Measurements from ENCODE around the gene PARP9.
A peak's percentile ranks its signal among the peaks of the same experiment; 100 is the strongest.
"Not testable (repeated sequence)": the region's sequence is repeated elsewhere in the genome, so short reads cannot be mapped to it uniquely, and the experiment has no call there.

PARP9 gene

DNA sequence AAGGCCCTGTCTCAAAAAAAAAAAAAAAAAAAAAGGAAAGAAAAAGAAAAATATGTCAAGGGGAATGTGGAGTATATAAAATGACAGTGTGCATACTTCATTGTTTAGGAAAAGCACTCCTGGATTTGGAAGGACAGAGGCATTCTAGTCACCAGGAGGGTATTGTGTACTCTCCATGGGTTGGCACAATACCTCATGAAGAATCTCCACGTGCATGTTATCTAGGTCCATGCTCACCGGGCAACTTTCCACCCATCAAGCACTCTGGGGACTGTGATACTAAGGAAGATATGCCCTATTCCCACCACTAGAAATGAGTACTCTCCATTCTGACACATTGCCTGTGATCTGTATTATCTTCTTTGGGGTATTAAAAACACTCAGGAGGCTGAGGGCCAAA is 33.9 kb downstream of the PARP9 start:
- DNase-seq (ENCODE audit: low spot score in 2 of 2), result no peak
- Histone ChIP-seq H3K4me3 (no peak overlapping the region), H3K36me3 (replicated peaks) (no peaks in the 10 kb centered on the region), H3K4me1 (no peaks in the 10 kb centered on the region), H3K27me3 (ENCODE audit: low read depth) (no peaks in the 10 kb centered on the region), H3K9me3 (no peaks in the 10 kb centered on the region)
- in situ Hi-C loops (cut with MboI; ENCODE audit: low sequenced_read_pairs), result no loop called here

DNA sequence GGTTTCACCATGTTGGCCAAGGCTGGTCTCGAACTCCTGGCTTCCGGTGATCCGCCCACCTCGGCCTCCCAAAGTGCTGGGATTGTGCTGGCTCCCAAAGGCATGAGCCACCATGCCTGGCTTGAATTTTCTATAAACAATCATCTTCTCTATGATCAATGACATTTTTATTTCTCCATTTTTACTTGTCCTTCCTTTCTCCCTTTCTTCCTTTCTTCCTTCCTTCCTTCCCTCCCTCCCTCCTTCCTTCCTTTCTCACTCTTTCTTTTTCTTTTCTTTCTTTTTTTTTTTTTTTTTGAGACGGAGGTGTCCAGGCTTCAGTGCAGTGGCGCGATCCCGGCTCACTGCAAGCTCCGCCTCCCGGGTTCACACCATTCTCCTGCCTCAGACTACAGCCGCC is 40.8 kb downstream of the PARP9 start:
- H3K36me3 ChIP-seq (replicated peaks), result no peaks in the 10 kb centered on the region
- no peaks in the 10 kb centered on the region for H3K4me1 ChIP-seq
- in situ Hi-C loops (cut with MboI; ENCODE audit: low sequenced_read_pairs), result no loop called here
- DNase-seq (ENCODE audit: low spot score in 2 of 2), result no peak
- no peaks in the 10 kb centered on the region for H3K27me3 ChIP-seq (ENCODE audit: low read depth)
- H3K4me3 ChIP-seq, result no peak overlapping the region
- H3K9me3 ChIP-seq, result no peaks in the 10 kb centered on the region

- no peak for DNase-seq (ENCODE audit: low spot score in 2 of 2)
- H3K4me3 ChIP-seq, result no peak overlapping the region
- no peaks in the 10 kb centered on the region for H3K9me3 ChIP-seq
- no peaks in the 10 kb centered on the region for H3K4me1 ChIP-seq
- no peaks in the 10 kb centered on the region for H3K36me3 ChIP-seq (replicated peaks)
- in situ Hi-C loops (cut with MboI; ENCODE audit: low sequenced_read_pairs), result no loop called here
- no peaks in the 10 kb centered on the region for H3K27me3 ChIP-seq (ENCODE audit: low read depth)
Measured at GRCh38 chr3:122520861-122521260, 43.2 kb downstream of the PARP9 start.

DNA sequence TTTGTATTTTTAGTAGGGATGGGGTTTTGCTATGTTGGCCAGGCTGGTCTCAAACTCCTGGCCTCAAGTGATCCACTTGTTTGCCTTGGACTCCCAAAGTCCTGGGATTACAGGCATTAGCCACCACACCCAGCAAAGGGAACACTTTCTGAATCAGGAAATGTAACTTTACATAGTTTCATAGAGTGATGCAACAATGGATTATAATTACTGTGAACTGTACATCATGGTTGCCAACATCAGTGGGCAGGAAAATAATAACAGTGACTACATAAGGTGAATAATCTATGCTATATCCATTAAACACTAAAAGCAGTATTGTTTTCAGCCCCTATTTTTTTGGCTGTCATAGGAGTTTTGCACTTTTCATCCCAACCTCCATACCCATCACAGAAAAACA is 44.4 kb downstream of the PARP9 start:
- DNase-seq (ENCODE audit: low spot score in 2 of 2), result no peak
- Histone ChIP-seq H3K4me1 (peaks cover 3% of the 10 kb centered on the region), H3K9me3 (no peaks in the 10 kb centered on the region), H3K4me3 (no peak overlapping the region), H3K36me3 (replicated peaks) (no peaks in the 10 kb centered on the region), H3K27me3 (ENCODE audit: low read depth) (no peaks in the 10 kb centered on the region)
- in situ Hi-C loops (cut with MboI; ENCODE audit: low sequenced_read_pairs), result no loop called here

GRCh38 chr3:122516846-122517360 is 47.2 kb downstream of the PARP9 start:
- Histone ChIP-seq H3K36me3 (replicated peaks) (no peaks in the 10 kb centered on the region), H3K9me3 (no peaks in the 10 kb centered on the region), H3K27me3 (ENCODE audit: low read depth) (no peaks in the 10 kb centered on the region), H3K4me3 (no peak overlapping the region), H3K4me1 (peaks cover 12% of the 10 kb centered on the region)
- no peak for DNase-seq (ENCODE audit: low spot score in 2 of 2)
- in situ Hi-C loops (cut with MboI; ENCODE audit: low sequenced_read_pairs), result no loop called here

DNA sequence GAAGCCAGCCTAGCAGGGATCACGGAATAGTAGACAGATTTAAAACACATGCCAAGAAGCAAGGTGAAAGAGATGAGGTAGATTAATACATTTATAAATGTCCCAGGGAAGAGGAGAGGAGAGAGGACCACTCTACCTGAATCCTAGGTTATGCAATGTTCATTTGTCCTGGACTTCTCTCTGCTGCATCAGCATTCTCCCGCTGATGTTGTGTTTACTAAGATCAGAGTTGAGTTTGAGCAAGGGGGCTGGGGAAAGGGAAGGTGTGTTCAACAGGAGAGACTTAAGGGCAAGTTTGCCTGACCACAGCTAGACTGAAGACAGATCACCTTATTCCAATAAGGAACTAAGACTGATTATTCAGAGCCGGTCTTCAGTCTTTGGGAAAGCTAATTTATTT is 48.2 kb downstream of the PARP9 start:
- no peak for DNase-seq (ENCODE audit: low spot score in 2 of 2)
- H3K9me3 ChIP-seq, result no peaks in the 10 kb centered on the region
- no peaks in the 10 kb centered on the region for H3K27me3 ChIP-seq (ENCODE audit: low read depth)
- in situ Hi-C loops (cut with MboI; ENCODE audit: low sequenced_read_pairs), result no loop called here
- peaks cover 22% of the 10 kb centered on the region for H3K4me1 ChIP-seq
- no peaks in the 10 kb centered on the region for H3K36me3 ChIP-seq (replicated peaks)
- no peak overlapping the region for H3K4me3 ChIP-seq

- in situ Hi-C loops (cut with MboI; ENCODE audit: low sequenced_read_pairs), result no loop called here
- Histone ChIP-seq H3K27me3 (ENCODE audit: low read depth) (no peaks in the 10 kb centered on the region), H3K36me3 (replicated peaks) (0 out of 2 replicates have a peak, but pooled peaks cover 3% of the 10 kb centered on the region), H3K4me3 (peak overlapping the region; percentile 78), H3K9me3 (no peaks in the 10 kb centered on the region), H3K4me1 (peaks cover 27% of the 10 kb centered on the region)
- DNase-seq (ENCODE audit: low spot score in 2 of 2), result no peak
Measured at GRCh38 chr3:122515020-122515468, 49.1 kb downstream of the PARP9 start.

GRCh38 chr3:122514123-122515019 is 49.7 kb downstream of the PARP9 start, which contains the start of gene KPNA1:
Gene KPNA1 (minus strand): TSS chr3:122514939. CDS start chr3:122496565, 18,374 bp downstream.
- H3K27me3 ChIP-seq (ENCODE audit: low read depth), result no peaks in the 10 kb centered on the region
- 0 out of 2 replicates have a peak, but pooled peaks cover 3% of the 10 kb centered on the region for H3K36me3 ChIP-seq (replicated peaks)
- DNase-seq (ENCODE audit: low spot score in 2 of 2), result peak; percentile 87 to 88
- peak within 1 kb of the TSS; percentile 78 for H3K4me3 ChIP-seq
- H3K4me1 ChIP-seq, result peaks cover 29% of the 10 kb centered on the region
- in situ Hi-C loops (cut with MboI; ENCODE audit: low sequenced_read_pairs), result no loop called here
- H3K9me3 ChIP-seq, result no peaks in the 10 kb centered on the region

- in situ Hi-C loops (cut with MboI; ENCODE audit: low sequenced_read_pairs), result no loop called here
- no peaks in the 10 kb centered on the region for H3K27me3 ChIP-seq (ENCODE audit: low read depth)
- H3K4me1 ChIP-seq, result peaks cover 29% of the 10 kb centered on the region
- H3K9me3 ChIP-seq, result no peaks in the 10 kb centered on the region
- DNase-seq (ENCODE audit: low spot score in 2 of 2), result peak; percentile 32 to 71
- peak overlapping the region; percentile 78 for H3K4me3 ChIP-seq
- 0 out of 2 replicates have a peak, but pooled peaks cover 3% of the 10 kb centered on the region for H3K36me3 ChIP-seq (replicated peaks)
Measured at GRCh38 chr3:122513386-122514122, 50.5 kb downstream of the PARP9 start.

GRCh38 chr3:122512284-122512683 is 51.8 kb downstream of the PARP9 start:
- in situ Hi-C loops (cut with MboI; ENCODE audit: low sequenced_read_pairs), result no loop called here
- H3K9me3 ChIP-seq, result no peaks in the 10 kb centered on the region
- H3K36me3 ChIP-seq (replicated peaks), result 0 out of 2 replicates have a peak, but pooled peaks cover 3% of the 10 kb centered on the region
- H3K27me3 ChIP-seq (ENCODE audit: low read depth), result no peaks in the 10 kb centered on the region
- no peak overlapping the region for H3K4me3 ChIP-seq
- DNase-seq (ENCODE audit: low spot score in 2 of 2), result peak in 1 of 2 experiments; percentile 27
- H3K4me1 ChIP-seq, result peaks cover 29% of the 10 kb centered on the region

GRCh38 chr3:122510878-122511535 is 53.1 kb downstream of the PARP9 start:
- Histone ChIP-seq H3K4me1 (peaks cover 31% of the 10 kb centered on the region), H3K4me3 (no peak overlapping the region), H3K36me3 (replicated peaks) (0 out of 2 replicates have a peak, but pooled peaks cover 3% of the 10 kb centered on the region), H3K9me3 (no peaks in the 10 kb centered on the region), H3K27me3 (ENCODE audit: low read depth) (no peaks in the 10 kb centered on the region)
- peak in 1 of 2 experiments; percentile 73 for DNase-seq (ENCODE audit: low spot score in 2 of 2)
- in situ Hi-C loops (cut with MboI; ENCODE audit: low sequenced_read_pairs), result no loop called here

GRCh38 chr3:122508944-122509343 is 55.2 kb downstream of the PARP9 start:
- H3K36me3 ChIP-seq (replicated peaks); H3K9me3 ChIP-seq; H3K27me3 ChIP-seq (ENCODE audit: low read depth); DNase-seq (ENCODE audit: low spot score in 2 of 2); H3K4me3 ChIP-seq; in situ Hi-C loops (cut with MboI; ENCODE audit: low sequenced_read_pairs): not testable (repeated sequence)
- peaks cover 31% of the 10 kb centered on the region for H3K4me1 ChIP-seq

DNA sequence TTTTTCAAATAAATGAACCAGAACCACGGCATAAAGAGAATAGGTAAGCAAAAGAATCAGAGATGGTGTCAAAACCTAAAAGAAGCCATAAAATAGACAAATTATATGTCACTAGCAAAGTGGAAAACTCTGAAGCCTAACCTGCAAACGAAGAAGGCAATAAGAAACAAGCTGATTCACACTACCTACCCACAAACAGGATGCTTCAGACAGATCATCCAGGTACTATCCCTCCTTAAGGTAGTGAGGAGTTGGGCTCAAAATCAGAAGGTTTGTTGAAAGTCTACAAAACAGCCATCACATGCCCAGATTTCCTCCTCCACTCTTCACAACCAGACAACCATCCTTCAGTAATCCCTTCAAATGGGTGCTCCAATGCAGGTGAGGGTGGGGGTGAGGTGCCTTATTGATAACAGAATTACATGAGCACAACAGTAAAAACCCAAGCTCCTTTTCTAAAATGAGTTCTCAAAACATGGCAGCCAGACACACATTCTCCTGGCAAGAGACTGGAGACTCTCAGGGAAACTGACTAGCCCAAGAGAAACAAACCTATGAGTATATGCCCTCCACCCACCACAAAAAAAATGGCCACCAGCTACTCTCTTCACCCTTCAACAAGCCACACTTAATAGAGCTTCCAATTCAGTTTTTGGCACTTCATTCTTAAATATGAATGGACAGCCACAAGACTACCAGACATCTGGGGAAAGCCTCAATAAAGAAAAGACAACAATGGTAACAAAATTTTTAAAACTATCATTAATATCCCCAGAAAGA is 55.8 kb downstream of the PARP9 start:
- Histone ChIP-seq H3K4me3 (no peak overlapping the region), H3K4me1 (peaks cover 31% of the 10 kb centered on the region), H3K27me3 (ENCODE audit: low read depth) (no peaks in the 10 kb centered on the region), H3K36me3 (replicated peaks) (0 out of 2 replicates have a peak, but pooled peaks cover 3% of the 10 kb centered on the region), H3K9me3 (no peaks in the 10 kb centered on the region)
- in situ Hi-C loops (cut with MboI; ENCODE audit: low sequenced_read_pairs), result no loop called here
- no peak for DNase-seq (ENCODE audit: low spot score in 2 of 2)
